ENCODE results near the gene ANKRD18B. TPM values are rescaled to one million over a fixed set of nuclear protein-coding genes. Genes with fewer than 3 reads are reported as not detected.
"Not testable (repeated sequence)": the region's sequence is repeated elsewhere in the genome, so short reads cannot be mapped to it uniquely, and the experiment has no call there.

Gene ANKRD18B
- polyA plus RNA-seq, 1 donor: 0.08 TPM

GRCh38 chr9:33614001-33614687 lies 90.1 kb downstream of the ANKRD18B start:
- no peak for DNase-seq

- not testable (repeated sequence) for DNase-seq
Observed at GRCh38 chr9:33618370-33618769, 94.3 kb downstream of the ANKRD18B start.

GRCh38 chr9:33619666-33620404 lies 95.8 kb downstream of the ANKRD18B start:
- peak; percentile 28 for DNase-seq

GRCh38 chr9:33620738-33621439 lies 96.8 kb downstream of the ANKRD18B start:
- peak; percentile 45 for DNase-seq

Other genes with a start within 250 kb of the ANKRD18B start
- 25.6 TPM for gene NFX1, start 233.7 kb upstream of the ANKRD18B start, polyA plus RNA-seq (ENCODE audit: insufficient read length)
- 6.4 TPM for gene AQP7, start 121.7 kb upstream of the ANKRD18B start, polyA plus RNA-seq (ENCODE audit: insufficient read length)
- gene AQP3, start 76.7 kb upstream of the ANKRD18B start, polyA plus RNA-seq (ENCODE audit: insufficient read length): 7.6 TPM
- gene NOL6, start 50.3 kb upstream of the ANKRD18B start, polyA plus RNA-seq (ENCODE audit: insufficient read length): 23.2 TPM